Stomach (tissue), 4 donors: ENCODE measurements around the gene SDCBP2.

Experiments used
- CTCF ChIP-seq, 7 experiments: fragments of 450-650 bp in 4 of 7; fragments of 200-600 bp in 3 of 7; sonication (generic) in 3 of 7; IDR thresholded peaks; one replicate each; pipeline ENCODE4 v1.5.1; 2016 to 2019; ENCODE audit warnings: antibody characterized with exemption in 7 of 7, control low read depth in 2 of 7, mild to moderate bottlenecking in 1 of 7
- EP300 ChIP-seq: sonication (generic); formaldehyde crosslinking; IDR thresholded peaks from one replicate; pipeline ENCODE4 v1.6.1; 2017; ENCODE audit warnings: antibody characterized with exemption
- POLR2A ChIP-seq, 4 donors: fragments of 450-650 bp; IDR thresholded peaks; one replicate each; pipeline ENCODE4 v1.6.1; 2016; ENCODE audit warnings: antibody characterized with exemption in 4 of 4, control low read depth in 2 of 4, mild to moderate bottlenecking in 1 of 4, moderate library complexity in 1 of 4

- no peak for TF ChIP-seq CTCF (IDR thresholded peaks at IDR 0.05)
- no peak for TF ChIP-seq EP300
- no peak for TF ChIP-seq POLR2A (IDR thresholded peaks at IDR 0.05)
Observed at GRCh38 chr20:1295276-1295930, 33.5 kb downstream of the SDCBP2 start.
